Measurements from ENCODE around the gene TMEM163. TPM values are rescaled to one million over a fixed set of nuclear protein-coding genes. Genes with fewer than 3 reads are reported as not detected.
"Not testable (repeated sequence)": the region's sequence is repeated elsewhere in the genome, so short reads cannot be mapped to it uniquely, and the experiment has no call there.

The TMEM163 gene
- total RNA-seq, 4 donors from 2014 or later = 0.42 to 1.3 (median 1.1) TPM

DNA sequence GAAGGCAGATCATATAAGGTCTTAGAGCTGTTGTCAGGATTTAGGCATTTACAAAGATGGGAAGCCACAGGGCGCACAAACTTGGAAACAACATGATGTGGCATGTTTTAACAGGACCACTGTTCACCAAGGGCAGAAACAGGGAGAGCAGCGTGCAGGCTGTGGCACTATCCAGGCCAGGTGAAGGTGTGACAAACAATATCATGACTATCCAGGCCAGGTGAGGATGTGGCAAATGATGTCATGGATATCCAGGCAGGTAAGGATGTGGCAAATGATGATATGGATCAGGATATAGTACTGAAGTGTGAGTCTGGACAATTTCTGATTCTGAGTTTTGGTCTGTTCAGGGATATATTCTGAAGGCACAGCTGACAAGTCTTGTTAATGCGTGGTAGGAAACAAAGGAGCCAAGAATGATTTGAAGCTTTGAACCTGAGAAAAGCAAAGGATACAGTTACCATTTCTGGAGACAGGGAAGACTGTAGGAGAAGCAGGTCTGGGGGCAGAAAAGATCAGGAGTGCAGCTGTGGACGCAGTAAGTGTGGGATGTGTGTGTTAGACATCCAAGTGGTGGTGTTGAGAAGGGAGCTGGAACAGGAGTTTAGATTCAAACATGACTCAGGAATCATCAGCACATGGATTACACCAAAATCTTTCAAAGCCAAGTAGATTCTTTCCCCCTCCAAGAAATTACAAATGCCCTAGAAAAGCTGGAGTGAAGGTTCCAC lies 205.9 kb downstream of the TMEM163 start:
- H3K4me1 ChIP-seq = no peaks in the 10 kb centered on the region
- H3K9me3 ChIP-seq = no peaks in the 10 kb centered on the region
- TF ChIP-seq EP300 (IDR thresholded peaks at IDR 0.05) (no peak), POLR2AphosphoS5 (IDR thresholded peaks at IDR 0.05) (no peak), POLR2A (IDR thresholded peaks at IDR 0.05; ENCODE audit: low read depth) (no peak)
- TF ChIP-seq, protein P1, sequence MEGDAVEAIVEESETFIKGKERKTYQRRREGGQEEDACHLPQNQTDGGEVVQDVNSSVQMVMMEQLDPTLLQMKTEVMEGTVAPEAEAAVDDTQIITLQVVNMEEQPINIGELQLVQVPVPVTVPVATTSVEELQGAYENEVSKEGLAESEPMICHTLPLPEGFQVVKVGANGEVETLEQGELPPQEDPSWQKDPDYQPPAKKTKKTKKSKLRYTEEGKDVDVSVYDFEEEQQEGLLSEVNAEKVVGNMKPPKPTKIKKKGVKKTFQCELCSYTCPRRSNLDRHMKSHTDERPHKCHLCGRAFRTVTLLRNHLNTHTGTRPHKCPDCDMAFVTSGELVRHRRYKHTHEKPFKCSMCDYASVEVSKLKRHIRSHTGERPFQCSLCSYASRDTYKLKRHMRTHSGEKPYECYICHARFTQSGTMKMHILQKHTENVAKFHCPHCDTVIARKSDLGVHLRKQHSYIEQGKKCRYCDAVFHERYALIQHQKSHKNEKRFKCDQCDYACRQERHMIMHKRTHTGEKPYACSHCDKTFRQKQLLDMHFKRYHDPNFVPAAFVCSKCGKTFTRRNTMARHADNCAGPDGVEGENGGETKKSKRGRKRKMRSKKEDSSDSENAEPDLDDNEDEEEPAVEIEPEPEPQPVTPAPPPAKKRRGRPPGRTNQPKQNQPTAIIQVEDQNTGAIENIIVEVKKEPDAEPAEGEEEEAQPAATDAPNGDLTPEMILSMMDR (IDR thresholded peaks at IDR 0.05) = no peak
- no peaks in the 10 kb centered on the region for H3K36me3 ChIP-seq
- H3K27me3 ChIP-seq = no peaks in the 10 kb centered on the region
- H3K27ac ChIP-seq (replicated peaks in 1 of 4) = no peak overlapping the region
- DNase-seq (ENCODE audit: extremely low spot score) = no peak
- intact Hi-C loops (cut with DNase I) = no loop called here
- no peak overlapping the region for H3K4me3 ChIP-seq
- 71% methylated on average over 4 of the region's 4 CpGs for WGBS

DNA sequence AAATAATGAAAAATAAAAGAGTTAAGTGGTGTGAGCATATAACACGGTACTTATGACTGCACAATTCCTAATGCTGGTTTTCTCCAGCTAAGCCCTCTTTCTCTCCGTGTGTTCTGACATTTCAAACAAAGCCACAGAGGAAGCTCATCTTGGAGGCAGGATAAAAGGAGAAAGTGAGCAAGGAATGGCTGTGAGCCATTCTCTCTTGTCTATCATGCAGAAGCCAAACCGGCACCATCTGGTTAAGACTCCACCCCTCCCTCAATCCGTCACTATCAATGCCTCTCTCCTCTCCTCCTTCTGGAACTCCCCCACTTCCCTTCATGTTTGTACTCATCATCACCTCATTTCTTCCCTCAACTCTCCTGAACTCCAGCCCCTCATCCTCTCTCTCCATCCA lies 210.4 kb downstream of the TMEM163 start:
- TF ChIP-seq, protein P1 (IDR thresholded peaks at IDR 0.05) = no peak
- TF ChIP-seq POLR2A (IDR thresholded peaks at IDR 0.05; ENCODE audit: low read depth) (no peak), POLR2AphosphoS5 (IDR thresholded peaks at IDR 0.05) (no peak), EP300 (IDR thresholded peaks at IDR 0.05) (no peak)
- H3K36me3 ChIP-seq = no peaks in the 10 kb centered on the region
- DNase-seq (ENCODE audit: extremely low spot score) = no peak
- H3K27me3 ChIP-seq = no peaks in the 10 kb centered on the region
- no peak overlapping the region for H3K27ac ChIP-seq (replicated peaks in 1 of 4)
- WGBS = 46% methylated on average over 4 of the region's 4 CpGs
- H3K9me3 ChIP-seq = no peaks in the 10 kb centered on the region
- no peak overlapping the region for H3K4me3 ChIP-seq
- H3K4me1 ChIP-seq = no peaks in the 10 kb centered on the region
- intact Hi-C loops (cut with DNase I) = no loop called here

DNA sequence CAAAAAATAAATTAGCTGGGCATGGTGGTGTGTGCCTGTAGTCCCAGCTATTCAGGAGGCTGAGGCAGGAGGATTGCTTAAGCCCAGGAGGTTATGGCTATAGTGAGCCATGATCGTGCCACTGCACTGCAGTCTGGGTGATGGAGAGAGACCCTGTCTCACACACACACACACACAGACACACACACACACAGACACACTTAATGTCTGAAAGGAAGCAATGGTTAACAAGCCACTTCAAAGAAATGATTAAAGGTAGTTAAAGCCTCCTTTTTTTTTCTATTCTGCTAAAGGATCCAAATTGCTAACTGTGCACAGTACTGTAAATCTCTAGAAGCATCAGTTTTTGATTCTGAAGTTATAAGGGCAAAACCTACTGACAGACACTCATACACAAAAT lies 211.1 kb downstream of the TMEM163 start:
- H3K9me3 ChIP-seq = no peaks in the 10 kb centered on the region
- no peaks in the 10 kb centered on the region for H3K4me1 ChIP-seq
- TF ChIP-seq, protein P1 (IDR thresholded peaks at IDR 0.05) = no peak
- TF ChIP-seq POLR2AphosphoS5 (IDR thresholded peaks at IDR 0.05) (no peak), EP300 (IDR thresholded peaks at IDR 0.05) (no peak), POLR2A (IDR thresholded peaks at IDR 0.05; ENCODE audit: low read depth) (no peak)
- no peak for DNase-seq (ENCODE audit: extremely low spot score)
- WGBS = 78% methylated on average over 1 of the region's 1 CpG
- intact Hi-C loops (cut with DNase I) = no loop called here
- H3K27ac ChIP-seq (replicated peaks in 1 of 4) = no peak overlapping the region
- no peak overlapping the region for H3K4me3 ChIP-seq
- no peaks in the 10 kb centered on the region for H3K36me3 ChIP-seq
- no peaks in the 10 kb centered on the region for H3K27me3 ChIP-seq

DNA sequence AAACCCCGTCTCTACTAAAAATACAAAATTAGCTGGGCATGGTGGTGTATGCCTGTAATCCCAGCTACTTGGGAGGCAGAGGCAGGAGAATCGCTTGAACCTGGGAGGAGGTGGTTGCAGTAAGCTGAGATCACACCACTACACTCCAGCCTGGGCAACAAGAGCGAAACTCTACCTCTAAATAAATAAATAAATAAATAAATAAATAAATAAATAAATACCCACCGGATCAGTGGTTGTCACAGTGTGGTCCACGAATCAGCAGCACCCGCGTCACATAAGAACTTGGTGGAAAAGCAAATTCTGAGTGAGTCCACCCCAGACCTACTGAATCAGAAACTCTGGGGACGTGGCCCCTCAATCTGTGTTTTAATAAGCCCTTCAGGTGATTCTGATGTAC lies 211.6 kb downstream of the TMEM163 start:
- H3K27me3 ChIP-seq; H3K36me3 ChIP-seq; DNase-seq (ENCODE audit: extremely low spot score); H3K9me3 ChIP-seq; H3K4me3 ChIP-seq; H3K27ac ChIP-seq (replicated peaks in 1 of 4); intact Hi-C loops (cut with DNase I); H3K4me1 ChIP-seq: not testable (repeated sequence)
- 95% methylated on average over 7 of the region's 8 CpGs for WGBS

DNA sequence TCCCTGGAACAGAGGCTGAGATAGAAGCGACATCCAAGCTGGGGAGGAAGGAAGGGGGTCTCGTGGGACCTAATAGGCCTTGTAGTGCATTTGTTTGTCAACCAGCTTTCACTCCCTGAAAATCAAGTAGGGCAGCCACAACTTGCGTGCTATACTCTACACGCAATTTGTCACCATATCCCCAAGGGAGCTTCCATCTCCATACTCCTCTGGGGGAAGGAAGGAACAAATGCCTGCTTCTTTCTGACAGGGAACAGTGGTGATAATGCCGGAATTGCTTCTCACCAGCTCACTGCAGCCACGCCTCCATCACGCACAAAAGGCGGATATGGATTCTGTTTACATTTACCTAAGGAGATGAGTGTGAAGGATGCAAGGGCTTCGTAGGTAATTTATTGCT lies 213.4 kb downstream of the TMEM163 start:
- WGBS = 80% methylated on average over 8 of the region's 9 CpGs
- intact Hi-C loops (cut with DNase I) = no loop called here

More for the DNA sequence above, 213.4 kb downstream of the TMEM163 start:
- Histone ChIP-seq H3K4me1 (no peaks in the 10 kb centered on the region), H3K27me3 (no peaks in the 10 kb centered on the region), H3K36me3 (no peaks in the 10 kb centered on the region), H3K4me3 (no peak overlapping the region), H3K27ac (replicated peaks in 1 of 4) (no peak overlapping the region), H3K9me3 (no peaks in the 10 kb centered on the region)
- TF ChIP-seq POLR2AphosphoS5 (IDR thresholded peaks at IDR 0.05) = no peak
- TF ChIP-seq, protein P1 (IDR thresholded peaks at IDR 0.05) = no peak
- no peak for DNase-seq (ENCODE audit: extremely low spot score)

All from esophagus muscularis mucosa (tissue), 4 donors.